ENCODE measurements around the gene PTPN3.
"Not testable (repeated sequence)": the region's sequence is repeated elsewhere in the genome, so short reads cannot be mapped to it uniquely, and the experiment has no call there.

Gene PTPN3

GRCh38 chr9:109498195-109499092 lies at the start of gene PTPN3:
Gene PTPN3 (minus strand): TSS chr9:109498307. CDS start chr9:109463434, 34,873 bp downstream.
- no peak for DNase-seq

GRCh38 chr9:109544954-109545353 lies 46.8 kb upstream of the PTPN3 start:
- DNase-seq: not testable (repeated sequence)

- DNase-seq: no peak
Observed at GRCh38 chr9:109542922-109543321, 44.8 kb upstream of the PTPN3 start.

GRCh38 chr9:109538346-109538745 lies 40.2 kb upstream of the PTPN3 start:
- DNase-seq: no peak

- no peak for DNase-seq
Observed at GRCh38 chr9:109537288-109537687, 39.2 kb upstream of the PTPN3 start.

- no peak for DNase-seq
Observed at GRCh38 chr9:109536859-109537258, 38.8 kb upstream of the PTPN3 start.

GRCh38 chr9:109535365-109535764 lies 37.3 kb upstream of the PTPN3 start:
- DNase-seq: no peak

- DNase-seq: no peak
Observed at GRCh38 chr9:109534151-109534550, 36.0 kb upstream of the PTPN3 start.

GRCh38 chr9:109532652-109533051 lies 34.5 kb upstream of the PTPN3 start:
- DNase-seq: not testable (repeated sequence)

- DNase-seq: no peak
Observed at GRCh38 chr9:109522106-109522505, 24.0 kb upstream of the PTPN3 start.

- DNase-seq: peak; percentile 71
Observed at GRCh38 chr9:109520475-109521132, 22.5 kb upstream of the PTPN3 start.

GRCh38 chr9:109519366-109519765 lies 21.3 kb upstream of the PTPN3 start:
- DNase-seq: no peak

- DNase-seq: no peak
Observed at GRCh38 chr9:109518621-109519335, 20.7 kb upstream of the PTPN3 start.

GRCh38 chr9:109517901-109518377 lies 19.8 kb upstream of the PTPN3 start:
- no peak for DNase-seq

- no peak for DNase-seq
Observed at GRCh38 chr9:109513871-109514270, 15.8 kb upstream of the PTPN3 start.

GRCh38 chr9:109512170-109512756 lies 14.2 kb upstream of the PTPN3 start:
- no peak for DNase-seq

GRCh38 chr9:109510506-109510905 lies 12.4 kb upstream of the PTPN3 start:
- DNase-seq: no peak

- not testable (repeated sequence) for DNase-seq
Observed at GRCh38 chr9:109510042-109510441, 11.9 kb upstream of the PTPN3 start.

- no peak for DNase-seq
Observed at GRCh38 chr9:109509611-109510010, 11.5 kb upstream of the PTPN3 start.

- DNase-seq: no peak
Observed at GRCh38 chr9:109507421-109507838, 9.3 kb upstream of the PTPN3 start.

GRCh38 chr9:109506097-109506712 lies 8.1 kb upstream of the PTPN3 start:
- DNase-seq: no peak

- no peak for DNase-seq
Observed at GRCh38 chr9:109504689-109505088, 6.6 kb upstream of the PTPN3 start.
